Iris pigment epithelial cell (primary cell): ENCODE data around the gene LZTS2.

Source experiments
- DNase-seq: peaks from one replicate; pipeline ENCODE4 v3.0.0-alpha.2; 2011; ENCODE audit warnings: low read depth

The LZTS2 gene

GRCh38 chr10:101014230-101014884, 14.7 kb downstream of the LZTS2 start:
- DNase-seq, result peak; percentile 47

- peak; percentile 93 for DNase-seq
Measured at GRCh38 chr10:101014966-101015581, 15.5 kb downstream of the LZTS2 start.

GRCh38 chr10:101015582-101015973, 16.0 kb downstream of the LZTS2 start:
- no peak for DNase-seq

GRCh38 chr10:101016814-101017213, 17.2 kb downstream of the LZTS2 start:
- DNase-seq, result no peak

- DNase-seq, result no peak
Measured at GRCh38 chr10:101018118-101018599, 18.6 kb downstream of the LZTS2 start.

- peak; percentile 79 for DNase-seq
Measured at GRCh38 chr10:101018600-101019439, 19.2 kb downstream of the LZTS2 start.

GRCh38 chr10:101019440-101019703, 19.8 kb downstream of the LZTS2 start:
- DNase-seq, result no peak

- DNase-seq, result no peak
Measured at GRCh38 chr10:101020427-101021075, 20.9 kb downstream of the LZTS2 start.

- DNase-seq, result no peak
Measured at GRCh38 chr10:101021239-101021638, 21.6 kb downstream of the LZTS2 start.

GRCh38 chr10:101021692-101022251, 22.2 kb downstream of the LZTS2 start:
- no peak for DNase-seq

- no peak for DNase-seq
Measured at GRCh38 chr10:101022967-101023705, 23.5 kb downstream of the LZTS2 start.

- no peak for DNase-seq
Measured at GRCh38 chr10:101027106-101027720, 27.6 kb downstream of the LZTS2 start.

- no peak for DNase-seq
Measured at GRCh38 chr10:101028446-101029337, 29.1 kb downstream of the LZTS2 start.

- DNase-seq, result no peak
Measured at GRCh38 chr10:101029520-101030295, 30.1 kb downstream of the LZTS2 start.

- peak; percentile 26 for DNase-seq
Measured at GRCh38 chr10:101030496-101031127, 31.0 kb downstream of the LZTS2 start.

- peak; percentile 94 for DNase-seq
Measured at GRCh38 chr10:101031128-101031795, 31.7 kb downstream of the LZTS2 start, which contains the start of the genes PDZD7 and SFXN3. Gene PDZD7, minus strand, starts transcription at chr10:101031129. Its CDS starts 910 bp downstream, at chr10:101030219. Gene SFXN3, plus strand, starts transcription at chr10:101031234. Its CDS starts 3,461 bp downstream, at chr10:101034695.

- peak; percentile 67 for DNase-seq
Measured at GRCh38 chr10:101031796-101032636, 32.4 kb downstream of the LZTS2 start.
